Fibroblast of pulmonary artery (primary cell): ENCODE data around the gene PDCD10.

Source experiments
- DNase-seq: peaks from one replicate; pipeline ENCODE4 v3.0.0-alpha.2; 2010; ENCODE audit warnings: low read depth
- H3K4me3 ChIP-seq: replicated peaks from 2 replicates; pipeline ENCODE4 v1.5.1; 2011; ENCODE audit warnings: low read depth, mild to moderate bottlenecking, control low read depth, low read length, moderate library complexity
- CTCF ChIP-seq: IDR thresholded peaks from 2 replicates; pipeline ENCODE4 v1.5.1; 2011; ENCODE audit warnings: mild to moderate bottlenecking, control low read depth, low read length, inconsistent platforms; ENCODE audit errors: missing control alignments

Gene PDCD10

GRCh38 chr3:167669699-167670098, 65.0 kb downstream of the PDCD10 start:
- no peak for DNase-seq
- TF ChIP-seq CTCF, result no peak
- H3K4me3 ChIP-seq, result no peak overlapping the region

GRCh38 chr3:167668651-167669050, 66.0 kb downstream of the PDCD10 start:
- DNase-seq, result no peak
- no peak for TF ChIP-seq CTCF
- H3K4me3 ChIP-seq, result no peak overlapping the region

- no peak for TF ChIP-seq CTCF
- no peak for DNase-seq
- H3K4me3 ChIP-seq, result no peak overlapping the region
Measured at GRCh38 chr3:167666563-167666962, 68.1 kb downstream of the PDCD10 start.

- no peak for TF ChIP-seq CTCF
- peak; percentile 11 for DNase-seq
- H3K4me3 ChIP-seq, result no peak overlapping the region
Measured at GRCh38 chr3:167662919-167663400, 71.7 kb downstream of the PDCD10 start.

GRCh38 chr3:167657684-167658225, 76.9 kb downstream of the PDCD10 start:
- no peak for TF ChIP-seq CTCF
- DNase-seq, result no peak

GRCh38 chr3:167656821-167657220, 77.9 kb downstream of the PDCD10 start:
- TF ChIP-seq CTCF, result no peak
- DNase-seq, result no peak
- H3K4me3 ChIP-seq, result no peak overlapping the region

More at GRCh38 chr3:167657684-167658225, 76.9 kb downstream of the PDCD10 start:
- H3K4me3 ChIP-seq, result no peak overlapping the region

- peak; percentile 28 for DNase-seq
Measured at GRCh38 chr3:167653760-167654159, 80.9 kb downstream of the PDCD10 start, which contains the start of gene WDR49. TSS of gene WDR49 (minus strand) at chr3:167653942. CDS start at chr3:167653425, 517 bp downstream.

More at GRCh38 chr3:167653760-167654159, 80.9 kb downstream of the PDCD10 start, which contains the start of gene WDR49:
- H3K4me3 ChIP-seq, result no peak within 1 kb of the TSS
- no peak for TF ChIP-seq CTCF
